Lower lobe of right lung (tissue), 2 donors: ENCODE measurements around the gene NUP214. TPM values are rescaled to one million over a fixed set of nuclear protein-coding genes. Genes with fewer than 3 reads are reported as not detected.

Experiments used
- ATAC-seq, 2 donors: fragments of 200-7000 bp; cut with Tn5 transposase; one replicate each; pipeline ENCODE4 v1.9.1; 2020 to 2022; ENCODE audit warnings: mild to moderate bottlenecking in 2 of 2, moderate library complexity in 2 of 2
- DNase-seq: peaks from one replicate; pipeline ENCODE4 v3.0.0-alpha.2; 2020
- H3K27ac ChIP-seq: fragments of 200-600 bp; one replicate; pipeline ENCODE4 v1.8.0; 2022
- H3K27me3 ChIP-seq: fragments of 200-600 bp; one replicate; pipeline ENCODE4 v1.8.0; 2022; ENCODE audit warnings: low read depth
- H3K36me3 ChIP-seq: fragments of 200-600 bp; one replicate; pipeline ENCODE4 v1.8.0; 2022; ENCODE audit warnings: mild to moderate bottlenecking
- H3K4me1 ChIP-seq: fragments of 200-600 bp; one replicate; pipeline ENCODE4 v1.8.0; 2022
- H3K4me3 ChIP-seq: fragments of 200-600 bp; one replicate; pipeline ENCODE4 v1.8.0; 2022; ENCODE audit warnings: mild to moderate bottlenecking
- H3K9me3 ChIP-seq: fragments of 200-600 bp; one replicate; pipeline ENCODE4 v1.8.0; 2022
- intact Hi-C: fragments of 100-400 bp; cut with DNase I; formaldehyde crosslinking; loops from one replicate; pipeline ENCODE4 v1.11.0; 2022
- total RNA-seq: library from RNA; stranded (reverse); fragmentation: NEBNext Ultra II Directional; extraction: Animal tissue kit (Norgen Biotek cat#: 25700); gene quantifications from one replicate; pipeline ENCODE4 v1.2.1, GENCODE V29; 2021
- TF ChIP-seq, protein P1 (sequence below): fragments of 200-600 bp; IDR thresholded peaks from one replicate; pipeline ENCODE4 v1.8.0; 2022; ENCODE audit warnings: antibody characterized with exemption, mild to moderate bottlenecking
- donor health status: DM: no; HTN: yes; CAD: no; lungs with severe emphysema.

NUP214 gene
- total RNA-seq, 1 donor from 2014 or later: 61.4 TPM

DNA sequence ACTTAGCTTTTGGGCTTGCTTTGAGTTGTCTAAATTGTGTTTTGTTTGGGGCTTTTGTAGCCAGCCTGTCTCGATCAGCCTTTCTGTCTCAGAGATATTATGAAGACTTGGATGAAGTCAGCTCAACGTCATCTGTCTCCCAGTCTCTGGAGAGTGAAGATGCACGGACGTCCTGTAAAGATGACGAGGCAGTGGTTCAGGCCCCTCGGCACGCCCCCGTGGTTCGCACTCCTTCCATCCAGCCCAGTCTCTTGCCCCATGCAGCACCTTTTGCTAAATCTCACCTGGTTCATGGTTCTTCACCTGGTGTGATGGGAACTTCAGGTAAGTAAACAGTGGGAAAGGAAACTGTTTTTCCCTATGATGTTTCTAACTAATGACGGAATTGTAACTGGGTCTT is 48.6 kb downstream of the NUP214 start:
- no peak overlapping the region for H3K27ac ChIP-seq
- intact Hi-C loops: no loop called here
- no peak for DNase-seq
- no peak for ATAC-seq
- peaks cover 80% of the 10 kb centered on the region for H3K36me3 ChIP-seq
- no peaks in the 10 kb centered on the region for H3K27me3 ChIP-seq
- H3K4me1 ChIP-seq: peaks cover 4% of the 10 kb centered on the region
- H3K9me3 ChIP-seq: no peaks in the 10 kb centered on the region
- TF ChIP-seq, protein P1, sequence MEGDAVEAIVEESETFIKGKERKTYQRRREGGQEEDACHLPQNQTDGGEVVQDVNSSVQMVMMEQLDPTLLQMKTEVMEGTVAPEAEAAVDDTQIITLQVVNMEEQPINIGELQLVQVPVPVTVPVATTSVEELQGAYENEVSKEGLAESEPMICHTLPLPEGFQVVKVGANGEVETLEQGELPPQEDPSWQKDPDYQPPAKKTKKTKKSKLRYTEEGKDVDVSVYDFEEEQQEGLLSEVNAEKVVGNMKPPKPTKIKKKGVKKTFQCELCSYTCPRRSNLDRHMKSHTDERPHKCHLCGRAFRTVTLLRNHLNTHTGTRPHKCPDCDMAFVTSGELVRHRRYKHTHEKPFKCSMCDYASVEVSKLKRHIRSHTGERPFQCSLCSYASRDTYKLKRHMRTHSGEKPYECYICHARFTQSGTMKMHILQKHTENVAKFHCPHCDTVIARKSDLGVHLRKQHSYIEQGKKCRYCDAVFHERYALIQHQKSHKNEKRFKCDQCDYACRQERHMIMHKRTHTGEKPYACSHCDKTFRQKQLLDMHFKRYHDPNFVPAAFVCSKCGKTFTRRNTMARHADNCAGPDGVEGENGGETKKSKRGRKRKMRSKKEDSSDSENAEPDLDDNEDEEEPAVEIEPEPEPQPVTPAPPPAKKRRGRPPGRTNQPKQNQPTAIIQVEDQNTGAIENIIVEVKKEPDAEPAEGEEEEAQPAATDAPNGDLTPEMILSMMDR: no peak
- H3K4me3 ChIP-seq: no peak overlapping the region

DNA sequence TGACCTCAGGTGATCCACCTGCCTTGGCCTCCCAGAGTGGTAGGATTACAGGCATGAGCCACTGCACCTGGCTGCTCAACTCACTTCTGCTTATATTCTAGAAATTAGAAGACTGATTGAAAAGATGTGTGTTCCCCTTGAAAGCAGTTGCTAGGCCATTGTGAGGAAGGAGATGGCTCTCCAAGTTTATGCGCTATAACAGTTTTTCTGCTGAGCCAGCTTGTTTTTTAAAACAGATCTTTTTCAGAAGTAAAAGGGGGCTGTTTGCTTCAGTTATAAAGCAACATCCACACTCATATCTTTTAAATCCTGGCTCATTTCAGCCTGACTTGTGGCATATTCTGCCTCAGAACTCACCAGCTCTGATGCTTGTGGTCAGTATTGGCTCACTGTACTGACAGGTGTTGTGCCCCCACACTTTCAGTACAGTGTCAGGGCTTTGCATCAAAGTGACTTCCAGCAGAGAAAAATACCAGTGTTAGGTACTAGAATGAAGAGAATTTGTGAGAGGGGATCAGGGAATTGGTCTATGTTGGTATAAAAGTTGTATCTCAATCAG is 49.4 kb downstream of the NUP214 start:
- TF ChIP-seq, protein P1: no peak
- no peak for ATAC-seq
- Histone ChIP-seq H3K9me3 (no peaks in the 10 kb centered on the region), H3K4me1 (peaks cover 4% of the 10 kb centered on the region), H3K36me3 (peaks cover 82% of the 10 kb centered on the region), H3K4me3 (no peak overlapping the region), H3K27me3 (no peaks in the 10 kb centered on the region), H3K27ac (no peak overlapping the region)
- intact Hi-C loops: no loop called here
- no peak for DNase-seq

- ATAC-seq (no peak), DNase-seq (no peak)
- Histone ChIP-seq H3K4me1 (peaks cover 4% of the 10 kb centered on the region), H3K9me3 (no peaks in the 10 kb centered on the region), H3K27ac (no peak overlapping the region), H3K36me3 (peaks cover 96% of the 10 kb centered on the region), H3K27me3 (no peaks in the 10 kb centered on the region), H3K4me3 (no peak overlapping the region)
- intact Hi-C loops: no loop called here
- TF ChIP-seq, protein P1: no peak
Observed at GRCh38 chr9:131177898-131178297, 52.5 kb downstream of the NUP214 start.

- Histone ChIP-seq H3K27me3 (no peaks in the 10 kb centered on the region), H3K4me3 (no peak overlapping the region), H3K9me3 (no peaks in the 10 kb centered on the region), H3K36me3 (peaks cover 100% of the 10 kb centered on the region), H3K4me1 (peaks cover 4% of the 10 kb centered on the region), H3K27ac (no peak overlapping the region)
- TF ChIP-seq, protein P1: peak; percentile 95
- DNase-seq (peak; percentile 61), ATAC-seq (peak; percentile 85 to 94)
- intact Hi-C loops: no loop called here
Observed at GRCh38 chr9:131178382-131178781, 53.0 kb downstream of the NUP214 start.

DNA sequence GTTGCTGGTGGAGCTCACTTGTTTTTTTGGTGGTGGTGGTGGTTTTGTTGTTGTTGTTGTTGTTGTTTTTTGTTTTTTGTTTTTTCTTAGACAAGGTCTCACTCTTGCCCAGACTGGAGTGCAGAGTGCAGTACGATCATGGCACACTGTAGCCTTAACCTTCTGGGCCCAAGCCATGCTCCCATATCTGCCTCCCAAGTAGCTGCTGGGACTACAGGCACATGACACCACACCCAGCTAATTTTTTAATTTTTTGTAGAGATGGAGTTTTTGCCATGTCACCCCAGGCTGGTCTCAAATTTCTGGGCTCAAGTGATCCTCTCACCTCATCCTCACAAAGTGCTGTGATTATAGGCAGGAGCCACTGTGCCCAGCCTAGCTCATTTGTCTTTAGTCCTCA is 53.5 kb downstream of the NUP214 start:
- Histone ChIP-seq H3K4me1 (peaks cover 4% of the 10 kb centered on the region), H3K27ac (no peak overlapping the region), H3K9me3 (no peaks in the 10 kb centered on the region), H3K27me3 (no peaks in the 10 kb centered on the region), H3K4me3 (no peak overlapping the region), H3K36me3 (peaks cover 99% of the 10 kb centered on the region)
- TF ChIP-seq, protein P1: no peak
- ATAC-seq (no peak), DNase-seq (no peak)
- intact Hi-C loops: no loop called here
